CD4-positive, alpha-beta T cell treated with Interleukin-15 for 1 hour (primary cell): Measurements from ENCODE around the gene INO80E.
"Not testable (repeated sequence)": the region's sequence is repeated elsewhere in the genome, so short reads cannot be mapped to it uniquely, and the experiment has no call there.

Experiments used
- DNase-seq: peaks from one replicate; pipeline ENCODE4 v3.0.0-alpha.2; 2020

Gene INO80E

GRCh38 chr16:30033270-30033669 lies 37.2 kb downstream of the INO80E start:
- no peak for DNase-seq

GRCh38 chr16:30040221-30040620 lies 44.2 kb downstream of the INO80E start:
- DNase-seq, result no peak

DNA sequence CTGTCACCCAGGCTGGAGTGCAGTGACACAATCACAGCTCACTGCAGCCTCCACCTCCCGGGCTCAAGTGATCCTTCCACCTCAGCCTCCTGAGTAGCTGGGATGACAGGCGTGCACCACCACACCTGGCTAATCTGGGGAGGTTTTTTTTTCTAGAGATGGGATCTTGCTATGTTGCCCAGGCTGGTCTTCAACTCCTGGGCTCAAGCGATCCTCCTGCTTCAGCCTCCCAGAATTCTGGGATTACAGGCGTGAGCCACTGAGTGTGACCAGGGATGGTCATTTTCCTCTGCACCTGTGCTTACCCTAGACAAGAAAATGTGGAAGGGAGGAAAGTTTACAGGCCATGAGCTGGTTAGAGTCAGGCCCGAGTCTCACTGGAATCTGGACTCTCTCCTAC lies 44.6 kb downstream of the INO80E start:
- not testable (repeated sequence) for DNase-seq

DNA sequence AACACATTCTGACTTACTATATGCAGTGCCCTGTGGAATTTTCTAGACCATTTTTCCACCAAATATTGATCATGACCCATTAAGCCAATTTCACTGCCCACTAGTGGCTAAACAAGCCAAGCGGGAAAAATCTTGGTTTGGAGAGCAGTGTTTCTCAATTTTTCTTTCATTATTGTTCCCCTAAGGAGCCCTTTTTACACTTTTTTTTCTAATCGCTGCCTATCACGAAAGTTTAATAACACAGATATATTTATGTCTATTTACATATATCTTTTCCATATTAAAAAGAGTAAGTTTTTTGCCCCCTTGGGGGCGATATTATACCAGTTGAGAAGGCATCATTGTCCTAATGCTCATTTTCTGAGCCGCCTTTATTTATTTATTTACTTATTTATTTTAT lies 45.8 kb downstream of the INO80E start:
- DNase-seq, result no peak

GRCh38 chr16:30046178-30046577 lies 50.1 kb downstream of the INO80E start:
- DNase-seq, result no peak

DNA sequence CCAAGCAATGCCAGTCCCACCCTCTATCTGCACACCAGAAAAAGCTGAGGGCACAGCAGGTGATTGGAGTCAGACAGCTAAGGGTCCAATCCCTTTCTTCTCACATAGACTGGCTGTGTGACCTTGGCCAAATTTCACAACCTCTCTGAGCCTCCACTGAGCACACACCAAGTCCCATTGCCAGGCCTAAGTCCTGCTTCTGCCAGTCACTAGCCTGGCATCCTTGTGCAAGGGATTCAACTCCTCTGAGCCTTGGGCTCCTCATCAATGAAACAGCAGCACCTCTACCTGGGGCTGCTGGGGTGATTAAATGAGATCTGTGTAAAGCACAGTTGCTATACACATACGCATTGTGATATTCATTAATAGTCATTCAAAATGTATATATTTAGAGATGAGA lies 50.5 kb downstream of the INO80E start:
- DNase-seq, result no peak

DNA sequence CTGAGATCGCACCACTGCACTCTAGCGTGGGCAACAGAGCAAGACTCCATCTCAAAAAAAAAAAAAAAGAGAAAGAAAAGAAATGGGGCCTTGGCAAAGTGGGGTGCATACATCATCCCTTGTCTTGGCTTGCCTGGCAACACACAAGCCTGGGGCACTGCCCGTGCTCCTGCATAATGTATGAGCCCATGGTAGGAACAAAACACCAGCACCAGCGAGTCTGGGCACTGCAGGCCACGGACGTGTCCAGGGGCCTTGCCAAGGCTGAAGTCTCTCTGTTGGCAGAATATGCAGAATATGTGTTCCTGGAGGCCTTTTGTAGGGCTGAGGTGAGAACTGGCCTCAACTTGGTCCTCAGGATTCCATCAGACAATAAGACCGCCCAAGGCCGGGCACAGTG lies 53.8 kb downstream of the INO80E start:
- DNase-seq, result no peak

- no peak for DNase-seq
Measured at GRCh38 chr16:30051518-30051917, 55.5 kb downstream of the INO80E start.

DNA sequence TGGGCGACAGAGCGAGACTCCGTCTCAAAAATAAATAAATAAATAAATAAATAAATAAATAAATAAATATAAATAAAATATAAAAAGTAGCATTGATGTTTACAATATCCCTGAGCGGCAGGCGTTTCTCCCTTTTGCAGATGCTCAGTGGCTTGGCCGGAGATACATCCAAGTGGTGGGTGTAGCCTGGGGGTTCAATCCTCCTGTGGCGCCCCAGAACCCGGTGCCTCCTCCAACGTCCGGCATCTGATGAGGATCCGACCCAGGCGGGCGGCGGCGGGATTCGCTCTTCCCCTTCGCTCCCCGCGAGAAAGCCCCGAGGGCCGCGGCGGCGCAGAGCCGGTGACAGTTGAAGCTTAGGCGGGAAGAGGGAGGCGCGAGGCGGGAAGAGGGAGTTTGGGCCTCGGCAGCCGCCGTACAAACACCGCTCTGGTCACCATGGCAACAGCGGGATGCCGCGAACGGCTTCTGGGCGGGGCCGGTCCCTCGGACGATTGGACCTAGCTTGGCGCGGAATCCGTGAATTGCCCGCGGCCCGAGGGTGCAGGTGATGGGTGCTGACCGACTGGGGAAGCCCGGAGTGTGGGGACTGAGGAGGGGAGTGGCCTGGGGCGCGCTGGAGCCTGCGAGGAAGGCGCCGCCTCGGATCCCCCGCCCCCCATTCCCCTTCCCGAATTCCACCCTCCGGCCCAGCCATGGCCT lies 56.8 kb downstream of the INO80E start:
- peak; percentile 88 for DNase-seq

- DNase-seq, result no peak
Measured at GRCh38 chr16:30053376-30054015, 57.5 kb downstream of the INO80E start.

- DNase-seq, result no peak
Measured at GRCh38 chr16:30054451-30054850, 58.4 kb downstream of the INO80E start.

GRCh38 chr16:30054959-30055553 lies 59.0 kb downstream of the INO80E start:
- peak; percentile 39 for DNase-seq
